ENCODE data around the gene ZNF888.
"Not testable (repeated sequence)": the region's sequence is repeated elsewhere in the genome, so short reads cannot be mapped to it uniquely, and the experiment has no call there.

The ZNF888 gene

DNA sequence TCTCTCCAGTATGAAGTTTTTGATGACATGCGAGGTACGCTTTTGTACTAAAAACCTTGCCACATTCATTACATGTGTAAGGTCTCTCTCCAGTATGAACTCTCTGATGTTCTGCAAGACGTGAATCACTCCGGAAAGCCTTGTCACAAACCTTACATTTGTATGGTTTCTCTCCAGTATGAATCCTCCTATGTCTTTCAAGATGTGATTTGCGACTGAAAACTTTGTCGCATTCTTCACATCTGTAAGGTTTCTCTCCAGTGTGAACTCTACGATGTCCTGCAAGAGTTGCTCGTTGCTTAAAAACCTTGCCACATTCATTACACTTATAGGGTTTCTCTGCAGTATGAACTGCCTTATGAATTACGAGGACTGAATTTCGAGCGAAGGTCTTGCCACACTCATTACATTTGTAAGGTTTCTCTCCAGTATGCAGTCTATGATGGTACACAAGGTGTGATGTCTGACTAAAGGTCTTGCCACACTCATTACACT is 42.3 kb downstream of the ZNF888 start:
- Histone ChIP-seq H3K79me1 (ENCODE audit: low read length) (peaks cover 2% of the 10 kb centered on the region), H4K8ac (ENCODE audit: low read depth, low read length) (no peak overlapping the region), H2AK5ac (ENCODE audit: low read length) (no peak overlapping the region), H3K4me2 (ENCODE audit: low read length) (no peak overlapping the region), H3K79me2 (ENCODE audit: control insufficient read depth, insufficient read depth, low read length) (no peaks in the 10 kb centered on the region), H2BK15ac (replicated peaks; ENCODE audit: low read depth) (no peak overlapping the region), H3K23ac (ENCODE audit: low read length) (no peak overlapping the region), H3K9ac (ENCODE audit: low read length) (no peak overlapping the region), H3K36me3 (ENCODE audit: control insufficient read depth, insufficient read depth, low read length) (peaks cover 24% of the 10 kb centered on the region), H3K18ac (ENCODE audit: low read length) (no peak overlapping the region), H3K4me1 (ENCODE audit: control insufficient read depth, low read depth, low read length) (no peaks in the 10 kb centered on the region), H4K5ac (ENCODE audit: low read length) (no peak overlapping the region), H3K27ac (ENCODE audit: low read depth, low read length) (no peak overlapping the region), H3K4ac (ENCODE audit: low read depth, low read length) (no peak overlapping the region), H3K4me3 (ENCODE audit: low read length) (peak overlapping the region; percentile 19), H2BK5ac (ENCODE audit: low read length) (no peak overlapping the region), H2BK120ac (ENCODE audit: low read depth, low read length) (no peak overlapping the region), H3K56ac (ENCODE audit: low read length) (no peak overlapping the region), H3K27me3 (ENCODE audit: insufficient read depth, low read length, poor library complexity) (no peaks in the 10 kb centered on the region)
- no peak for DNase-seq
- no CpG with 5 or more reads among the region's 11 CpGs for WGBS (ENCODE audit: extremely low coverage, insufficient coverage, low lambda C conversion rate)

DNA sequence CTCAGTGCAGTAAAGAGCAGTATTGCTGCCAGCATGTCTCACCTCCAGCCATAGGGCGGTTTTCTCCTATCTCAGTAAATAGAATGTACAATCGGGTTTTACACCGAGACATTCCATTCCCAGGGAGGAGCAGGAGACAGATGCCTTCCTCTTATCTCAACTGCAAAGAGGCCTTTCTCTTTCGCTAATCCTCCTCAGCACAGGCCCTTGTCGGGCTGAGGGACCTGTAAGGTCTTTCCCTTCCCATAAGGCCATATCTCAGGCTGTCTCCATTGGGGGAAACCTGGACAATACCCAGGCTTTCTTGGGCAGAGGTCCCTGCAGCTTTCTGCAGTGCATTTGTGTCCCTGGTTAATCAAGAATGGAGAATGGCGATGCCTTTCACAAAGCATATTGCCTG is 50.2 kb downstream of the ZNF888 start:
- not testable (repeated sequence) for H3K79me2 ChIP-seq (ENCODE audit: control insufficient read depth, insufficient read depth, low read length); H2BK15ac ChIP-seq (replicated peaks; ENCODE audit: low read depth); H3K36me3 ChIP-seq (ENCODE audit: control insufficient read depth, insufficient read depth, low read length); H3K4me2 ChIP-seq (ENCODE audit: low read length); H3K4me1 ChIP-seq (ENCODE audit: control insufficient read depth, low read depth, low read length); H3K18ac ChIP-seq (ENCODE audit: low read length); H2BK120ac ChIP-seq (ENCODE audit: low read depth, low read length); H3K4me3 ChIP-seq (ENCODE audit: low read length); H3K56ac ChIP-seq (ENCODE audit: low read length); H3K9ac ChIP-seq (ENCODE audit: low read length); H4K5ac ChIP-seq (ENCODE audit: low read length); H3K23ac ChIP-seq (ENCODE audit: low read length); H2BK5ac ChIP-seq (ENCODE audit: low read length); H3K27me3 ChIP-seq (ENCODE audit: insufficient read depth, low read length, poor library complexity); H4K8ac ChIP-seq (ENCODE audit: low read depth, low read length); H3K4ac ChIP-seq (ENCODE audit: low read depth, low read length); H3K27ac ChIP-seq (ENCODE audit: low read depth, low read length); H3K79me1 ChIP-seq (ENCODE audit: low read length); H2AK5ac ChIP-seq (ENCODE audit: low read length)
- WGBS (ENCODE audit: extremely low coverage, insufficient coverage, low lambda C conversion rate), result no CpG with 5 or more reads among the region's 6 CpGs
- DNase-seq, result peak; percentile 77

- Histone ChIP-seq H3K79me1 (ENCODE audit: low read length) (no peaks in the 10 kb centered on the region), H4K8ac (ENCODE audit: low read depth, low read length) (no peak overlapping the region), H3K56ac (ENCODE audit: low read length) (no peak overlapping the region), H3K4ac (ENCODE audit: low read depth, low read length) (no peak overlapping the region), H2AK5ac (ENCODE audit: low read length) (no peak overlapping the region), H3K4me3 (ENCODE audit: low read length) (no peak overlapping the region), H4K5ac (ENCODE audit: low read length) (no peak overlapping the region), H3K18ac (ENCODE audit: low read length) (no peak overlapping the region), H2BK5ac (ENCODE audit: low read length) (no peak overlapping the region), H3K27ac (ENCODE audit: low read depth, low read length) (no peak overlapping the region), H2BK120ac (ENCODE audit: low read depth, low read length) (no peak overlapping the region), H3K4me1 (ENCODE audit: control insufficient read depth, low read depth, low read length) (no peaks in the 10 kb centered on the region), H3K9ac (ENCODE audit: low read length) (no peak overlapping the region), H3K36me3 (ENCODE audit: control insufficient read depth, insufficient read depth, low read length) (no peaks in the 10 kb centered on the region), H3K23ac (ENCODE audit: low read length) (no peak overlapping the region), H3K4me2 (ENCODE audit: low read length) (no peak overlapping the region), H3K27me3 (ENCODE audit: insufficient read depth, low read length, poor library complexity) (no peaks in the 10 kb centered on the region), H3K79me2 (ENCODE audit: control insufficient read depth, insufficient read depth, low read length) (no peaks in the 10 kb centered on the region), H2BK15ac (replicated peaks; ENCODE audit: low read depth) (no peak overlapping the region)
- no peak for DNase-seq
- WGBS (ENCODE audit: extremely low coverage, insufficient coverage, low lambda C conversion rate), result no CpG with 5 or more reads among the region's 3 CpGs
Measured at GRCh38 chr19:52871466-52871865, 51.8 kb downstream of the ZNF888 start.

- DNase-seq; H3K4me3 ChIP-seq (ENCODE audit: low read length): not testable (repeated sequence)
Measured at GRCh38 chr19:52868031-52868430, 55.2 kb downstream of the ZNF888 start.

DNA sequence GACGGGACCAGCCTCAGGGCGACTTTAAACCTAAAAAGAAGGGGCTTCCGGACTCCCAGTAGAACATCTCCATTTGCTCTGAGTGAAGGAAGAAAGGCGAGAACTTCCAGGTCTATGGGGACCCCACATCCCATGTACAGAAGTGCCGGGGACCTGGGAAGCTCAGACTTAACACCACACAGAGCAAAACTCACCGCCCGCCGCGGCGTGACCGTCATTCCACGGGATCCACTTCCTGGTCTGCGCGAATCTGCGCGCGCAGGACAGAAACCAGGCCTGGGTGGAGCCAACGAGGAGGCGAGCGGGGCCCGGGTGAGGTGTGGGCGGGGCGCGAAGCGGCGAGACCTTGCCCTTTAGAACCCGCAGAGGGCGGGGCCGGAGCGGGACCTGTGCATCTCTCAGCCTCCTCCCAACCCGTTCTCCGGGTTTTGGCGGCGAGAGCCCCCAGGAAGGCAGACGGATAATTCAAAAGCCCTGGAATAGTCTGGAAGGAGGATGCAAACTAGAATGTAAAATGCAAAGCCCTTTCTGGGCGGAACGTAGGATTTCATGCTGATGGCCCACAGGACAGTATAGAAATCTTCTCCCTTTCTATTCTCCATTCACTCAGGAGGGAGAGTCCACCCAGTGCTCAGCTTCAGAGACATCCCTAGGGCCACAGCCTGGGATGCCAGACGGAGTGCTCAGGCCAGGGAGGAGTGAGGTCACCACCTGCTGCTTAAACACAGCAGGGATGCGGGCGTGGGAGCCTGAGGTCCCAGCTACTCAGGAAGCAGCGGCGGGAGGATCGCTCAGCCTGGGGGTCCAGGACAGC is 65.6 kb downstream of the ZNF888 start, which contains the start of gene ZNF468:
Gene ZNF468, minus strand, starts transcription at position 242 of the 814 bp plus-strand sequence. CDS start 3,347 bp downstream, outside the sequence.
- H3K18ac ChIP-seq (ENCODE audit: low read length), result peak within 1 kb of the TSS; percentile 79
- H3K4me2 ChIP-seq (ENCODE audit: low read length), result peak within 1 kb of the TSS; percentile 62
- no CpG with 5 or more reads among the region's 43 CpGs for WGBS (ENCODE audit: extremely low coverage, insufficient coverage, low lambda C conversion rate)
- H2BK15ac ChIP-seq (replicated peaks; ENCODE audit: low read depth); H3K27ac ChIP-seq (ENCODE audit: low read depth, low read length); H3K36me3 ChIP-seq (ENCODE audit: control insufficient read depth, insufficient read depth, low read length); H3K23ac ChIP-seq (ENCODE audit: low read length); H3K79me2 ChIP-seq (ENCODE audit: control insufficient read depth, insufficient read depth, low read length); H2BK5ac ChIP-seq (ENCODE audit: low read length); H4K8ac ChIP-seq (ENCODE audit: low read depth, low read length); H3K4me1 ChIP-seq (ENCODE audit: control insufficient read depth, low read depth, low read length); H2BK120ac ChIP-seq (ENCODE audit: low read depth, low read length); H2AK5ac ChIP-seq (ENCODE audit: low read length); H3K4ac ChIP-seq (ENCODE audit: low read depth, low read length); H4K5ac ChIP-seq (ENCODE audit: low read length); H3K27me3 ChIP-seq (ENCODE audit: insufficient read depth, low read length, poor library complexity); H3K79me1 ChIP-seq (ENCODE audit: low read length): not testable (repeated sequence)
- H3K9ac ChIP-seq (ENCODE audit: low read length), result peak within 1 kb of the TSS; percentile 79
- peak within 1 kb of the TSS; percentile 80 for H3K56ac ChIP-seq (ENCODE audit: low read length)
- DNase-seq, result peak; percentile 86
- H3K4me3 ChIP-seq (ENCODE audit: low read length), result peak within 1 kb of the TSS; percentile 72

More at GRCh38 chr19:52868031-52868430, 55.2 kb downstream of the ZNF888 start:
- not testable (repeated sequence) for H3K27ac ChIP-seq (ENCODE audit: low read depth, low read length); H4K8ac ChIP-seq (ENCODE audit: low read depth, low read length); H3K79me2 ChIP-seq (ENCODE audit: control insufficient read depth, insufficient read depth, low read length); H3K4ac ChIP-seq (ENCODE audit: low read depth, low read length); H4K5ac ChIP-seq (ENCODE audit: low read length); H3K23ac ChIP-seq (ENCODE audit: low read length); H3K27me3 ChIP-seq (ENCODE audit: insufficient read depth, low read length, poor library complexity); H2BK5ac ChIP-seq (ENCODE audit: low read length); H3K56ac ChIP-seq (ENCODE audit: low read length); H2BK15ac ChIP-seq (replicated peaks; ENCODE audit: low read depth); H3K36me3 ChIP-seq (ENCODE audit: control insufficient read depth, insufficient read depth, low read length); H3K18ac ChIP-seq (ENCODE audit: low read length); H3K4me1 ChIP-seq (ENCODE audit: control insufficient read depth, low read depth, low read length); H2BK120ac ChIP-seq (ENCODE audit: low read depth, low read length); H2AK5ac ChIP-seq (ENCODE audit: low read length); H3K9ac ChIP-seq (ENCODE audit: low read length); H3K4me2 ChIP-seq (ENCODE audit: low read length); H3K79me1 ChIP-seq (ENCODE audit: low read length)
- no CpG with 5 or more reads among the region's 11 CpGs for WGBS (ENCODE audit: extremely low coverage, insufficient coverage, low lambda C conversion rate)

Measured in mesendoderm (in vitro differentiated cells).